GM18507 (cell line): ENCODE data around the gene COQ10A.
A peak's percentile ranks its signal among the peaks of the same experiment; 100 is the strongest.
"Not testable (repeated sequence)": the region's sequence is repeated elsewhere in the genome, so short reads cannot be mapped to it uniquely, and the experiment has no call there.

ENCODE experiments used
- DNase-seq: peaks from one replicate; pipeline ENCODE4 v3.0.0; 2011; ENCODE audit warnings: low read depth; ENCODE audit not compliant: insufficient read length; ENCODE audit errors: extremely low spot score
- FAIRE-seq: peaks from 2 replicates; lab custom pipeline; 2011; peaks lifted over from hg19 to GRCh38; lab: Jason Lieb, UNC

Gene COQ10A

DNA sequence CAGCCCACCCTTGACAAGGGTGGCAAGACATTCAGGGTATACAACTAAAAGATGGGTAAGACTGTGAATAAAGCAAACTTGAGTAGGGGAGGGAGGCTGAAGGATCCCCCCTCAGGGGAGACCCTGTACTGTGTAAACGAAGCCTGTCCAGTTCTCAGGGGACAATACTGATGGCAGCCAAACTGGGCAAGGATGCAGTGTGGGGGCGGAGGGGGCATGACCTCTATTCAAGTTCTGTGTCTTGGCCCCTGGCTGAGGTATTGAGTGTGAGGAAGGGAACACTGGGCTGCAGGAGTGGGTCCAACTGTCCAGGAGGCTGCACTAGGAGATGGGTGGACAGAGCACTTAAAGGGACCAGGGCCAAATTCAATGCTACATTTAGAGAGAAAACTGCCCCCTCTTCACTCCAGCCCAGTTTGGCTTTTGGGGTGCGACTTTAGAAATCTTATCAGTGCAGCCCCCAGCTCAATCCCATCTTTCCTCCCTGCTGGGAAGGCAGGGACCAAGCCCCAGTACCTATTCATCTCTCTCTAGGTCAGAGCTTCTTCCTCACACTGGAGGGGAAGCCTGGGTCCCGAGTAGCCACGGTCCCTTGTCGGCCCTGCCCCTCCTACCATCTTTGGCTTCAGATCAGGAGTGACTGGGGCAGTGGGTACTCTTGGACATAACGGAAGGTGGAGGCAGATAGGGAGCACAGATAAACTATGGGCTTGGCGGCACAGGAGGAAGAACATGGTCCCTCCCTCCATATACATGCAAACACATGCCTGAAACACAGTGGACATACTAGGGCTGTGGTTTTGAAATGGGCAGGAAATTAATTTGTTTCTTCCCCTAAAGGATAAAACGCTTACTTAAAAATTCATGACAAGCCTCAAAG is 25.1 kb upstream of the COQ10A start:
- FAIRE-seq (no peak), DNase-seq (no peak)

DNA sequence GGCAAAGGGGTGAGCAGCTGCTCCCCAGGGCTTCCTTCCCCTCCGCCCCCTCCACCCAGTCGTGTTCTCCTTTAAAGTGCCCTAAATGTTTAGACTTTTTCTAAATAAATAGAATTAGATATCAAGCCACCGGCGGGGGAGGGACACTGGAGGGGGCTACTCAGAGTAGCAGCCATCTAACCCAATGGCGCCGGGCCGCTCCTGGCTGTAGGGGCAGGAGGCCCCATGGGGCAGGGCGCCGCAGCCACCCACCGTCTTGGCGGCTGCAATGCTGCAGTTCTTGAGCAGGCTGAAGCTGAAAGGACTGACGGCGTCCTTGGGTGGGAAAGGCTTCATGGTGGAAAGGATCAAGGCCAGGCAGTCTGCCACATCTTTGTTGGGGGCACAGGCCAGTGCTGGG is 23.8 kb upstream of the COQ10A start:
- no peak for DNase-seq
- FAIRE-seq, result no peak

DNA sequence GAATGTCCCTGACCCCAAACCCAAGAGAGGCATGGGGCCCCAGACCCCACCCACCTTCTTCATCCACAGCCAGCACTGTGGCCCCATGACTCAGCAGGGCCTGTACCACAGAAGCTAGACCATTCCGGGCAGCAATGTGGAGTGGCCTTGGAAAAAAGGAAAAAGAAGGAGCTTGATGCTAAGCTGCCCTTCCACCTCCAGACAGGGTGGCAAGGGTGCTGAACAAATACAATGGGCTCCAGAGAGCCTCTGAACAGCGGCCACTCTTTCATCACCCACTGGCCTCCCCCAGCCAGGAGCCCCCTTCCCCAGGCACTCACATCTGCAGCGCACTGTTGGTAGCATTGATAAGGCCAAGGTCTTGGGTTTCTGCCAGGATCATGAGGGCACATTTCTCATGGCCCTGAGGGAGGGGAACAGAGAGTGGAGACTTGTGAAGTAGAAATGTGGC is 23.0 kb upstream of the COQ10A start:
- DNase-seq (no peak), FAIRE-seq (no peak)

DNA sequence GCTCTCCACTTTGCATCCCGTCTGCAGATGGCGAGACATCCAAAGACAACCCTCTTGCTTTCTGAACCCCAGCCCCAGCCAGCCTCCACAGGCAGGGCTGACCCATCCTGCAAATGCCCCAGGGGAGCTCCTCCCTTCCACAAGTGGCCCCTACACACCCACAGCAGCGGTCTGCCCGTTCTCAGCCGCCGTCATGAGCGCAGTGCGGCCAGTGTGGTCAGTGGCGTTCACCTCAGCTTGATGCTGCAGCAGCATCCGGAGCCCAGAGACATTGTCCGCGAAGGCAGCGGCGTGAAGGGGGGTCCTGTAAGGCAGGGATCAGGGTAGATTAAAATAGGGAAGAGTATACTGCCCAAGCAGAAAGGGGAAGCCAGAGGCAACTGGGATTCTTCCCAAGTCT is 22.2 kb upstream of the COQ10A start:
- DNase-seq (no peak), FAIRE-seq (no peak)

DNA sequence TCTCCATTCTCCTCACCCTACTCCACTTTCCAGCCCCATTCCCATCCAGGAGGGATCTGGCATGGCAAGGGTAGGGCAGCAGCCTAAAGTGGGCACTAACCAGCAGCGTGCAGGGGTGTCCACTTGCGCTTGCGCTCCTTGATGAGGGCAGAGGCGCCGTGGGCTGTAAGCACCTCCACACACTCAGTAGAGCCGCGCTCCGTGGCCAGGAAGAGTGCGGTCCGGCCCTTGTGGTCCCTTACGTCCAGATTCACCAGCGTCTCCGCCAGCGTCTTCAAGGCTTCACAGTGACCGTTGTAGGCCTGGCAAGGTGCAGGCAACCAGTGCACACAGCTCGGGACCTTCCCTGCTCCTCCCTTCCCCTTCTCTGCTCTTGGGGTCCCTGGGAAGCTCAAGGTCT is 18.8 kb upstream of the COQ10A start:
- FAIRE-seq (no peak), DNase-seq (no peak)

DNA sequence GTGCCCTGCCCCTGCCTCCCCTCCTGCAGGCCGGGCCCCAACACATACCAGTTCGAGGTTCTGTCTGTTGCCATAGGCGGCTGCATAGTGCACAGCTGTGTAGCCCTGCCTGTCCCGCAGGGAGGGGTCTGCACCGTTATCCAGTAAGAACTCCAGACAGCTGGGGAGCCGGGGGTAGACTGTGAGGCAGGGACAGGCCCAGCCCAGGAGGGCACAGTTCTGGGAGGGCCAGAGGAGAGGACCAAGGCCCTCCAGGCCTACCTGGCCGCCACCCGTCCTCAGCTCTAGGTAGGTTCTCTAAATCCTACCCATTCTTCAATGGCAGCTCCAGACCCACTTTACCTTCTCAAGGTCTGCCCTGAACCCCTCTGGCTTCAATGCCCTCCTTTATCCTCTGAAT is 18.0 kb upstream of the COQ10A start:
- no peak for FAIRE-seq
- no peak for DNase-seq

DNA sequence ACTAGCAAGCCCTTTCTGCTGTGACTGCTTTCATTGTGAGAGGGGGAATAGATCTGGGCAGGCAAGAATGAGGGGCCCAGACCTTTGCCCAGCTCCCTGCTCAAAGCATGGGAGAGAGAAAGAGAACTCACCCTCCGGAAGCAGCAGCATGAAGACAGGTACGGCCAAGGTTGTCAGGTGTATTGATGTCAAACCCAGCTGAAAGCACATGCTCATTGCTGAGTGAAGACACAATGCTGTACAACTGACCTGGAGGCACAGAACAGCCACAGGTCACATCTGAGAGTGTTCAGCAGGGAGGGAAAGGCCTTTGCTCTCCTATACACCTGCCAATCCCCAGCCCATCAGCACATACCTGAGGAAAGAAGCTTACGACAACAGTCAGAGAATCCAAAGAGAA is 14.1 kb upstream of the COQ10A start:
- DNase-seq, result no peak
- FAIRE-seq, result no peak

DNA sequence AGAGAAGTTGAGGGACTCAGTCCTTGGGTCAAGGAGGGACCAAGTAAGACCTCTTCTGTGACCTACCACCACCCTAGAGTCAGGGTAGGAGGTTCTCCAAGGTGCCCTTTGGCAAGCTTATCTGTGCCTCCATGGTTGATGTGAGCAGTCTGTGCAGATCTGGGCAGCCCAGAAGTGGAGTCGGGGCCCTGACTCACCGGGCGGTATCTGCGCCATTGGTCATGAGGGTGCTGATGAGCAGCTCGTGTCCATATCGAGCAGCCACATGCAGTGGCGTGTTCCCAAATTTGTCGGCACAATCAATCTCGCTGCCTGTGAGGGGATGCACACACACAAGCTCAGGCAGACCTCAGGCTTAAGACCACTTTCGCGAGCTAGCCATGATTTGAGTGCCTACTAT is 13.7 kb upstream of the COQ10A start:
- FAIRE-seq (no peak), DNase-seq (no peak)

DNA sequence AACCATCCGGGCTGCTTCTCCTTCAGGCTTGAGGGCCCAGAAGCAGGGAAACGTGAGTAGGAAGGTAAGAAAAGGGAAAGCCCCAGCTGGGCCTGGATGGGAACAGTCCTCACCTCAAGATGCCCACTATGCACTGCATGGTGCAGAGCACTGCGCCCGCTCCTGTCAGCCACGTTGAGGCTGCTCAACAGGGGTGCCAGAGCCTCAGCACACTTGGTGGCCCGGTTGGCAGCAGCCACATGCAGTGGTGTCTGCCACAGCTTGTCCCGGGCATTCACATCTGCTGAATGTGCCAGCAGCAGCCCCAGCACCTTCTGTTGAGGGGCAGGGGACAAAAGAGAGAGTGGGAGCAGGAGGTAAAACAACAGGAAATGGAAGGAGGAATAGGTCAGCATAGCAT is 11.1 kb upstream of the COQ10A start:
- FAIRE-seq, result no peak

DNA sequence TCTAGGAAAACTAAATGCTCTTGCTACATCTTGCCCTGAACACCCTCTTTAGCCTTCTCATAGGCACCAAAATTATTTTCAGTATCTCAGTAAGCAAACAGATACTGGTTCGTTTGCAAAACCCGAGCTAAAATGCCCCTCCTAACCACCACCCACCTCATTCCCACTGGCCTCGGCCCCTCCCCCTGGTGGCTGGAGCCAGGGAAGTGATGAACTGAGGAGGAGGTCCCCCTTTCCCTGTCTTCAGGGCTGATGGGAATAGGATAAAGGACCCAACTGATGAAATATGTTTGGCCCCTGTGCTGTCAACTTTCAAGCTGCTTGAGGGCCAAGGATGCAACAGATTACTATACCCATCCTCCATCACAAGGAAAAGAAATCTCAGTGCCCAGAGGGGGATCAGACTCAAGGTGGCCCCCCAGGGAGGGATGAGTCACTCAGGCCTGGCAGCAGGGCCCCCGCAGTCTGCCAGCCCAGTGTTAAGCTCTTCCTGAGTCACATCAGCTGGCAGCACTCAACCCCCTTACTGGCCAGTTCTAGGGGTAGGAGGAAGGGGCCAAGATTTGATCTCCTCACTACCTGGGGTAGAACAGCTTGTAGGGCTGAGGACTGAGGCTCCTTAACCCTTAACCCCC is 10.3 kb upstream of the COQ10A start:
- FAIRE-seq, result no peak
- DNase-seq, result no peak

More for the DNA sequence above, 11.1 kb upstream of the COQ10A start:
- DNase-seq, result no peak

DNA sequence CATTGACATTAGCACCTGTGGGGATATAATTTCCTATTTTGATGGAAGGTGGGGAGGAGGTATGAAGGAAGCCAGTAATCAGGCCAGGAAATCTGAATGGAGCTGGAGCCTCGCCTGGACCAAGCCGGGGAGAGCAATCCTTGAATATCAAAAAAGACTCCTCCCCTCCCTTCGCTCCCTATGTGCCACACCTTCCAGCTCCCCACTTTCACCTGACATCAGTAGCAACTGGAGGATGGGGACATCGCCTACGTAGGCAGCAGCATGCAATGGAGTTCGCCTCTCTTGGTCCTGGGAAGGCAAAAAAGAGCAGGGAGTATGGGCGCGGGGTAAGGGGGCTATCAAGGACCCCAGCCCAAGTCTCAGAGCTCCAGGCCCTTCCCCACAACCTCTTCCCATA is 9.7 kb upstream of the COQ10A start:
- FAIRE-seq (no peak), DNase-seq (no peak)

DNA sequence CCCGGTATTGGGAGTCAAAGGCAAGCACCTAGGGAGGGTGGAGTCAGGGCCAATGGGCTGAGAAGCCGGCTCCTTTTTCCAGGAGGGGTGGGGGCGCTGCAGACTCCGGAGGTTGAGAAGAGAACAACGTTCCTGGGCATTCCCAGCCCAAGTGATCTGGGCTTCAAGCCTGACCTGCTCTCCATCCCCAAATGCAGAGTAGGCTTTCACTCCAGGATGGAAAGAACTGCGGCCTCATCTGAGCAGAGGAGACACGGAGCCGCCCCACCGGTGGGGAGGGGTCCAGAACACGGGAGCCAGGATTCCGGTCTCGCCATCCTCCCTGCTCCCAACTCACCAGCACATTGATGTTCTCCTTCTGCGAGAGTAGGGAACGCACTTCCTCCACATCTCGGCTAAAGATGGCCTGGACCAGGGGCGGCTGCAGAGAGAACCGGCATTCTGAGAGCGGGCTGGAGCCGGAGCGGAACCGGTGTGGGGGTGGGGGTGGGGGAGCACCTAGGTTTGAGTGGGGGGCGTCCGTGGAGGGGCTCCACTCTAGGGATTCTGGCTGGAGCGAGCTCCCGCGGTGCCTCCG is 9.2 kb upstream of the COQ10A start:
- no peak for DNase-seq
- FAIRE-seq, result no peak

DNA sequence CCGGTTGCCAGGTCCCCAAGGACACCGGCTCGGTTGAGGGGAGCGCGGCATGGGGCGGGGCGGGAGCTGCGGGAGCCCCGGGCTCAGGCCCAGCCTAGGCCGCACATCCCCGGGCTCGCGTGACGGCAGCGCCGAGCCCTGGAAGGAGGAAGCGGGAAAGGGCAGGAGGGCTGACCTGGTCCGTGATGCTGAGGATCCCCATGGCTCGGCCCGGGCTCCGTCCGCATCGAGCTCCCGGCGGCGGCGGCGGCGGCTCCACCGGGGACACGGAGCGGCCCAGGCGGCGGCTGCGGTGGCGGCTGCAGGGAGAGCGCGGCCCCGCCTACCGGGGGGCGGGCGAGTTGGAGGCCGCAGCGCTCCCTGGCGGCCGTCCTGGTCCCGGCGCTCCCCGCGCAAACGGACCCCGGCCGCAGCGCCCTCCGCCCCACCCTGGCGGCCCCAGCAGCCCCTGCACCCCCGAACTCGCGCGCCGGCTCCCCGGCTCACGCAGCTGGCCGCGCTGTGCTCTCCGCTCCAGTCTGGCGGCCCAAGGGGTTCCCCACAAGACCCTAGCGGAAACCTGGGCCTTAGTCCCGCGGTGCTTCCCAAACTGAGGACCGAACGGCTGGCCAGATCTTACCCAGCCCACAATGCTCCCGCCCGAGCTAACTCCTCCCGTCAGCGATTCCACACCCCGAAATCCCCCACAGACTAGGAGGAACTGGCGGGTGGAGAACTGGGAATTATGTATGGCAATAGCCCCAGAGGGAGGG is 8.5 kb upstream of the COQ10A start, which contains the start of gene ANKRD52:
TSS of gene ANKRD52 (minus strand) at position 317 of the 752 bp plus-strand sequence. CDS start at position 202, 115 bp downstream.
- FAIRE-seq (peak; percentile 35), DNase-seq (peak; percentile 87)

DNA sequence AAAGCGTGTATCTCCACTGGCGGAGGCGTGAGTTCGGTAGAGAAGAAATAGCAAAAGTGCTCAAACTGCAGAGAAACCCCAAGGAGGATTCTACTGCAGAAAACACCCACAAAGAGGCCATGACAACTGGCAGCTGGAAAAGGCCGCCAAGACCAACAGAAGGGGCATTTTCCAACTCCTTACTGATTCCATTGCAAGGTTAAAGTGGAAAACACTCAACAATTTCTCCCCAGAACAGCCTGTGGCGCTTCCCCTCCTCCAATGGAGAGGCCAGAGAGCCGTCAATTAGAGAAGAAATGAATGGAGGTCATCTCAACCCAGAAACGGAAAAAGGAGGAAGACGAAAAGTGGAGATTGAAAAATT is 7.9 kb upstream of the COQ10A start:
- FAIRE-seq (no peak), DNase-seq (no peak)

DNA sequence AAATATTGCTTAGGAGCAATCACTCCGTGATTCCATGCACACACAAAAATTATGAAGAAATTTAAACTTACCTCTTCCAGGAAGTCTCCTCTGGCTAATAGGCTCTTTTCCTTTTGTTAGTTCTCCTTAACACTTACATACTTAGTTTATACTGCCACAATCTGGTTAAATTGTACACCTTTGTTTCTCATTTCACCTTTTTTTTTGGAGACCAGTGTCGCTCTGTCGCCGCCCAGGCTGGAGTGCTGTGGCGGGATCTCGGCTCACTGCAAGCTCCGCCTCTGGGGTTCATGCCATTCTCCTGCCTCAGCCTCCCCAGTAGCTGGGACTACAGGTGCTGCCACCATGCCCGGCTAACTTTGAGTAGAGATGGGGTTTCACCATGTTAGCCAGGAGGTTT is 6.4 kb upstream of the COQ10A start:
- FAIRE-seq, result no peak
- no peak for DNase-seq

DNA sequence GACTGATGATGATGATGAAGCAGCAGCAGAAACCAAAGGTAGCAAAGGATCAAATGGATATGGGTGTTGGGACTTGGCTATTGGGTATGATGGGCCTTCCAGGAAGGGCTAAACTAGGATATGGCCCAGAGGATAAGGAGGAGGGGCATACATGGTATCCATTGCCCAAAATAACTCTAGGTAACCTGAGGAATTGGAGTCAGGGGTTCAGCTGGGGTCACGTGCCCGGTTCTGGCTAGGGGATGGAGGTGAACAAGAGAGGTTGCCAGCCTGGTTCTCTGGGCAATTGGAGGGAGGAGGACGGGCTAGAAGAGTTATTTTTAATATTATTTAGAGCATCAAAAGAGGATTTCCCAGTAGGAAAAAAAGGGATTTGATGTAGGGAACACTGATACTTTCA is 5.8 kb upstream of the COQ10A start:
- DNase-seq (no peak), FAIRE-seq (no peak)

DNA sequence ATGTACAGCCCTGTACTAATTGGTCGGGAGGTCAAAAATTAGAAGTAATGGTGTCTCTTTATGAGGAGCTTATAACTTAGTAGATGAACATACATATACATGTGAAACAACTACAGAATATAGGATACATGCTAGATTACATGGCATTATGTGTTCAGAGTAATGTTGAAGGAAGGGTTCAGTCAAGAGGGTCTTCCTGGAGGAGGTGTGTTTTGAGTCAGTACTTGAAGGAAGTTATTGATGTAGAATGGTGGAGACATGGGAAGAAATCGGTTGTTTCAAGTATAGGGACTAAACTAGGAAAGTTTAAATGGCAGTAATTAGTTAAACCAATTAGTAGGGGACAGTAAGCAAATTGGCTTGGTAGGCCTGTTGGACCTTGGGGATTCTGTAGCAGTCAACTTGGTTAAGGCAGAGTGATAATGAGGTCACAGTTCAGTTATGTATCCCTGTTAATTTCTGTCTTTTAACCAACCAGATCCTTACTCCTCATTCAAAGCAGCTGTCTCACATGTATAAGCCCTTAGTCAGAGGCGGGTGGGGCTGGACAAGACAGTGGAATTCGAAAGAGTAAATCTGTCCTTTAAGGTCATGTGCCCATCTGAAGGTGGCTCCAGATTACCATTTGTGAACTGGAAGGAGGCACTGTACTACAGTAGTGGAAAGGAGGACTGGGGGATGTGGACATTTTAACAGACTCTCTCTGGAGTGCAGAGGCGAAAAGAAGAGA is 5.1 kb upstream of the COQ10A start:
- FAIRE-seq (no peak), DNase-seq (no peak)

DNA sequence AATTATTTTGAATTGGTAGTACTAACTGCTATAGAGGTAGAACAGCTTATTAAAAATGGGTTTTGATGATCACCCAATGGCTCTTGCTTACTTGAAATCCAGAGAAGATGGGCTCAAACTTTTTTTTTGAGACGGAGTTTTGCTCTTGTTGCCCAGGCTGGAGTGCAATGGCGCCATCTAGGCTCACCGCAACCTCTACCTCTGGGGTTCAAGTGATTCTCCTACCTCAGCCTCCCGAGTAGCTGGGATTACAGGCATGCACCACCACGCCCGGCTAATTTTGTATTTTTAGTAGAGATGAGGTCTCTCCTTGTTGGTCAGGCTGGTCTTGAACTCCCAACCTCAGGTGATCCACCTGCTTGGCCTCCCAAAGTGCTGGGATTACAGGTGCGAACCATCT is 3.8 kb upstream of the COQ10A start:
- not testable (repeated sequence) for FAIRE-seq, DNase-seq

DNA sequence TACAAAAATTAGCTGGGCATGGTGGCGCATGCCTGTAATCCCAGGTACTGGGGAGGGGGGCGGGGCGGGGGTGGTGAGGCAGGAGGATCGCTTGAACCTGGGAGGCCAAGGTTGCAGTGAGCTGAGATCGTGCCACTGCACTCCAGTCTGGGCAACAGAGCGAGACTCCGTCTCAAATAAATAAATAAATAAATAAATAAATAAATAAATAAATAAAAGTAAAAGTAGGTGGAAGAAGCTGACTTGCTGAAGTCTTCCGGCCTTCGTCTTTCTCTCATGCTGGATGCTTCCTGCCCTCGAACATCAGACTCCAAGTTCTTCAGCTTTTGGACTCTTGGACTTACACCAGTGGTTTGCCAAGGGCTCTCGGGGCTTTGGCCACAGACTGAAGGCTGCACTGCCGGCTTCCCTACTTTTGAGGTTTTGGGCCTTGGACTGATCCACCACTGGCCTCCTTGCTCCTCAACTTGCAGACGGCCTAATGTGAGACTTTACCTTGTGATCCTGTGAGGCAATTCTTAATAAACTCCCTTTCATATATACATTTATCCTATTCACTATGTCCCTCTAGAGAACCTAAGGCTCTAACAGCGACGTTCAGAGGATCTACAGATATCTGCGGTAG is 562 bp upstream of the COQ10A start:
- not testable (repeated sequence) for FAIRE-seq, DNase-seq
